ENCODE results near the gene SSTR4.
"Not testable (repeated sequence)": the region's sequence is repeated elsewhere in the genome, so short reads cannot be mapped to it uniquely, and the experiment has no call there.

Gene SSTR4

GRCh38 chr20:23034721-23035671 is at the start of gene SSTR4:
TSS of gene SSTR4 (plus strand) at chr20:23035312. CDS start at chr20:23035484, 172 bp downstream.
- in situ Hi-C loops (cut with MboI; ENCODE audit: low sequenced_read_pairs): no loop called here

GRCh38 chr20:22986601-22987000 is 48.5 kb upstream of the SSTR4 start:
- in situ Hi-C loops (cut with MboI; ENCODE audit: low sequenced_read_pairs): no loop called here

GRCh38 chr20:22991424-22991823 is 43.7 kb upstream of the SSTR4 start:
- in situ Hi-C loops (cut with MboI; ENCODE audit: low sequenced_read_pairs): not testable (repeated sequence)

GRCh38 chr20:22993823-22994222 is 41.3 kb upstream of the SSTR4 start:
- in situ Hi-C loops (cut with MboI; ENCODE audit: low sequenced_read_pairs): no loop called here

GRCh38 chr20:22995923-22996322 is 39.2 kb upstream of the SSTR4 start:
- in situ Hi-C loops (cut with MboI; ENCODE audit: low sequenced_read_pairs): no loop called here

GRCh38 chr20:22998476-22998875 is 36.6 kb upstream of the SSTR4 start:
- in situ Hi-C loops (cut with MboI; ENCODE audit: low sequenced_read_pairs): no loop called here

- in situ Hi-C loops (cut with MboI; ENCODE audit: low sequenced_read_pairs): no loop called here
Measured at GRCh38 chr20:22999756-23000155, 35.4 kb upstream of the SSTR4 start.

GRCh38 chr20:23000232-23000947 is 34.7 kb upstream of the SSTR4 start:
- in situ Hi-C loops (cut with MboI; ENCODE audit: low sequenced_read_pairs): no loop called here

GRCh38 chr20:23002276-23002675 is 32.8 kb upstream of the SSTR4 start:
- in situ Hi-C loops (cut with MboI; ENCODE audit: low sequenced_read_pairs): no loop called here

GRCh38 chr20:23003077-23003635 is 32.0 kb upstream of the SSTR4 start:
- in situ Hi-C loops (cut with MboI; ENCODE audit: low sequenced_read_pairs): no loop called here

GRCh38 chr20:23003881-23004460 is 31.1 kb upstream of the SSTR4 start:
- in situ Hi-C loops (cut with MboI; ENCODE audit: low sequenced_read_pairs): no loop called here

GRCh38 chr20:23005776-23006175 is 29.3 kb upstream of the SSTR4 start:
- in situ Hi-C loops (cut with MboI; ENCODE audit: low sequenced_read_pairs): no loop called here

GRCh38 chr20:23007462-23007861 is 27.6 kb upstream of the SSTR4 start:
- in situ Hi-C loops (cut with MboI; ENCODE audit: low sequenced_read_pairs): no loop called here

GRCh38 chr20:23007886-23008655 is 27.0 kb upstream of the SSTR4 start:
- in situ Hi-C loops (cut with MboI; ENCODE audit: low sequenced_read_pairs): no loop called here

- in situ Hi-C loops (cut with MboI; ENCODE audit: low sequenced_read_pairs): no loop called here
Measured at GRCh38 chr20:23008667-23009066, 26.4 kb upstream of the SSTR4 start.

- in situ Hi-C loops (cut with MboI; ENCODE audit: low sequenced_read_pairs): no loop called here
Measured at GRCh38 chr20:23009636-23010035, 25.5 kb upstream of the SSTR4 start.

- in situ Hi-C loops (cut with MboI; ENCODE audit: low sequenced_read_pairs): no loop called here
Measured at GRCh38 chr20:23010096-23010495, 25.0 kb upstream of the SSTR4 start.

- in situ Hi-C loops (cut with MboI; ENCODE audit: low sequenced_read_pairs): no loop called here
Measured at GRCh38 chr20:23011008-23011721, 23.9 kb upstream of the SSTR4 start.

GRCh38 chr20:23013429-23013828 is 21.7 kb upstream of the SSTR4 start:
- in situ Hi-C loops (cut with MboI; ENCODE audit: low sequenced_read_pairs): no loop called here

GRCh38 chr20:23017516-23017915 is 17.6 kb upstream of the SSTR4 start:
- in situ Hi-C loops (cut with MboI; ENCODE audit: low sequenced_read_pairs): no loop called here
